NCI-H69 (cell line): ENCODE measurements around the gene GABRA4.
A peak's percentile ranks its signal among the peaks of the same experiment; 100 is the strongest.

Source experiments
- DNase-seq: peaks from one replicate; lab custom pipeline; 2025; lab: John Stamatoyannopoulos, UW

GABRA4 gene

GRCh38 chr4:46979283-46979682, 14.1 kb downstream of the GABRA4 start:
- no peak for DNase-seq

GRCh38 chr4:46977245-46977644, 16.1 kb downstream of the GABRA4 start:
- DNase-seq, result no peak

- no peak for DNase-seq
Measured at GRCh38 chr4:46975812-46976553, 17.4 kb downstream of the GABRA4 start.

- DNase-seq, result peak; percentile 0
Measured at GRCh38 chr4:46974891-46975543, 18.4 kb downstream of the GABRA4 start.

- DNase-seq, result no peak
Measured at GRCh38 chr4:46968847-46969246, 24.5 kb downstream of the GABRA4 start.

GRCh38 chr4:46967631-46968030, 25.8 kb downstream of the GABRA4 start:
- no peak for DNase-seq

GRCh38 chr4:46958742-46959488, 34.5 kb downstream of the GABRA4 start:
- no peak for DNase-seq

GRCh38 chr4:46956451-46956850, 36.9 kb downstream of the GABRA4 start:
- no peak for DNase-seq

- no peak for DNase-seq
Measured at GRCh38 chr4:46955601-46956000, 37.8 kb downstream of the GABRA4 start.

GRCh38 chr4:46954643-46955042, 38.7 kb downstream of the GABRA4 start:
- DNase-seq, result no peak

GRCh38 chr4:46953564-46953963, 39.8 kb downstream of the GABRA4 start:
- DNase-seq, result no peak

- no peak for DNase-seq
Measured at GRCh38 chr4:46952451-46952850, 40.9 kb downstream of the GABRA4 start.

GRCh38 chr4:46950826-46951225, 42.6 kb downstream of the GABRA4 start:
- no peak for DNase-seq

GRCh38 chr4:46949822-46950221, 43.6 kb downstream of the GABRA4 start:
- no peak for DNase-seq

- DNase-seq, result no peak
Measured at GRCh38 chr4:46947541-46947940, 45.8 kb downstream of the GABRA4 start.

- DNase-seq, result no peak
Measured at GRCh38 chr4:46946919-46947536, 46.4 kb downstream of the GABRA4 start.

GRCh38 chr4:46945062-46945461, 48.3 kb downstream of the GABRA4 start:
- no peak for DNase-seq

GRCh38 chr4:46944345-46944744, 49.0 kb downstream of the GABRA4 start:
- no peak for DNase-seq

GRCh38 chr4:46937493-46937892, 55.9 kb downstream of the GABRA4 start:
- no peak for DNase-seq

GRCh38 chr4:46934726-46935125, 58.7 kb downstream of the GABRA4 start:
- no peak for DNase-seq

- no peak for DNase-seq
Measured at GRCh38 chr4:46933686-46934085, 59.7 kb downstream of the GABRA4 start.

- DNase-seq, result peak; percentile 2
Measured at GRCh38 chr4:46931981-46932380, 61.4 kb downstream of the GABRA4 start.

GRCh38 chr4:46930891-46931290, 62.5 kb downstream of the GABRA4 start:
- DNase-seq, result no peak
